ENCODE results near the gene BLOC1S1.

BLOC1S1 gene

DNA sequence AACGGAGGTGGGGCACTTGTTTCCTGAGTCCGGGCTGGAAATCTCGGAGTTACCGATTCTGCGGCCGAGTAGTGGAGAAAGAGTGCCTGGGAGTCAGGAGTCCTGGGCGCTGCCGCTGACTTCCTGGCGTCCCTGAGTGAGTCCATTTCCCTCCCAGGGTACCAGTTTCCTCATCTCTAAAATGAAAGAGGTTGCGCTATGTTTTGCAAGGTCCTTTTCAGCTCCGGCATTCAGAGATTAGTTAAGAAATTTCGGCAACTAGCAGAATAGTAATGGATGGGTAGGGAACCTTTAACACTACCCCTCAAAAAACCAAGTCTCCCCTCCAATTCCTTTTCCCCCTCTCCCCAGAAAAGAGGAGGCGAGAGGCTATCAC lies 724 bp downstream of the BLOC1S1 start:
- Histone ChIP-seq H3K27me3 (replicated peaks) (no peaks in the 10 kb centered on the region), H3K4me3 (ENCODE audit: low read depth, low read length) (peak overlapping the region; percentile 79), H3K36me3 (replicated peaks) (no peaks in the 10 kb centered on the region), H3K27ac (peak overlapping the region; percentile 78)
- in situ Hi-C loops (cut with HindIII; ENCODE audit: low pct_ligation_motif_present, low sequenced_read_pairs) = no loop called here
- no peak for DNase-seq
- TF ChIP-seq, protein P1, sequence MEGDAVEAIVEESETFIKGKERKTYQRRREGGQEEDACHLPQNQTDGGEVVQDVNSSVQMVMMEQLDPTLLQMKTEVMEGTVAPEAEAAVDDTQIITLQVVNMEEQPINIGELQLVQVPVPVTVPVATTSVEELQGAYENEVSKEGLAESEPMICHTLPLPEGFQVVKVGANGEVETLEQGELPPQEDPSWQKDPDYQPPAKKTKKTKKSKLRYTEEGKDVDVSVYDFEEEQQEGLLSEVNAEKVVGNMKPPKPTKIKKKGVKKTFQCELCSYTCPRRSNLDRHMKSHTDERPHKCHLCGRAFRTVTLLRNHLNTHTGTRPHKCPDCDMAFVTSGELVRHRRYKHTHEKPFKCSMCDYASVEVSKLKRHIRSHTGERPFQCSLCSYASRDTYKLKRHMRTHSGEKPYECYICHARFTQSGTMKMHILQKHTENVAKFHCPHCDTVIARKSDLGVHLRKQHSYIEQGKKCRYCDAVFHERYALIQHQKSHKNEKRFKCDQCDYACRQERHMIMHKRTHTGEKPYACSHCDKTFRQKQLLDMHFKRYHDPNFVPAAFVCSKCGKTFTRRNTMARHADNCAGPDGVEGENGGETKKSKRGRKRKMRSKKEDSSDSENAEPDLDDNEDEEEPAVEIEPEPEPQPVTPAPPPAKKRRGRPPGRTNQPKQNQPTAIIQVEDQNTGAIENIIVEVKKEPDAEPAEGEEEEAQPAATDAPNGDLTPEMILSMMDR (IDR thresholded peaks at IDR 0.05; ENCODE audit: low read depth, low read length, missing control alignments) = no peak

DNA sequence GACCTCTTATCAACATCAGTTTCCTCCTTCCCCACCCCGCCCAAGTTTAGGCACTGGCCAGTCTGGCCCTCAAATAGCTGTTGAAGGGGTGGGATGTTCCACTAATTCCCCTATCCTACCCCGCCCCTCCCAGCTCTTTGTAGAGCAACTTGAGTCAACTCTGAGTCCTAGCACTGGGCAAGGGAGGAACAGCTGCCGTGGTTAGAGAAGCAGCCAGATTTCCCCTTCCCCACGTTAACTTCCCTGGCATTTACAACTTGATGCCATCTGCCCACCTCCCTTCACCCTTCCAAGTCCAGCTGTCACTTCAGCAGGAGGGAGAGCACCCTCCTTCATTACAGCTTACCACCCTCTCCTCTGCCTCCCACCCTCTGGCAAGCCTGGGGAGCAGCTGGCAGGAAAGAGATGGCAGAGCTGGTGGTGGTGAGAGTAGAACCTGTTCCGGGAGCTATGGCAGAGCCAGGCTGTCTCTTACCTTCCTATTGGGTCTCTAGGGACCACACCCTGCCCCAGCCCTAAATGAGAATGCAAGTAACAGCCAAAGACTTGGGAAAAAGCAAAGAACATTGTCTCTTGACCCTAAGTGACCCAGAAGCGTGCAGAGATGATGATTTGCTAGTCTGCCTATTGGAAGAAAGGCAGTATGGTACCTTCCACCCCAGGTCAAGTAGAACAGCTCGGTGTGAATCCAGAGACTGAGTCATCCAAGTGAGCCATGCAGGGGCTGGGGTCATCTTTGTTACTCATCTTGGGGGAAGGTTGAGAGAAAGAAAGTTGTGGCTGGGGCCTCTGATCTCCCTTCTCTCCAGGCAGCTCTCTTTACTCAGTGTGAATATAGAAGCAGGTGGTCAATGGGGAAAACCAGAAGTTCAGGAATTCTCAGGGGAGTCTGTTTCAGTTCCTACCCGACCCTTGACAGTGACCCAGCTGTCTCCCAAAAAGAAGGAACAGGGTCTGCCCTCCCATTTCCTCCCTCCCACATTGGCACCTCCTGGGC lies 1.5 kb downstream of the BLOC1S1 start:
- peak; percentile 74 for DNase-seq
- TF ChIP-seq, protein P1 (IDR thresholded peaks at IDR 0.05; ENCODE audit: low read depth, low read length, missing control alignments) = no peak
- H3K4me3 ChIP-seq (ENCODE audit: low read depth, low read length) = peak overlapping the region; percentile 79

DNA sequence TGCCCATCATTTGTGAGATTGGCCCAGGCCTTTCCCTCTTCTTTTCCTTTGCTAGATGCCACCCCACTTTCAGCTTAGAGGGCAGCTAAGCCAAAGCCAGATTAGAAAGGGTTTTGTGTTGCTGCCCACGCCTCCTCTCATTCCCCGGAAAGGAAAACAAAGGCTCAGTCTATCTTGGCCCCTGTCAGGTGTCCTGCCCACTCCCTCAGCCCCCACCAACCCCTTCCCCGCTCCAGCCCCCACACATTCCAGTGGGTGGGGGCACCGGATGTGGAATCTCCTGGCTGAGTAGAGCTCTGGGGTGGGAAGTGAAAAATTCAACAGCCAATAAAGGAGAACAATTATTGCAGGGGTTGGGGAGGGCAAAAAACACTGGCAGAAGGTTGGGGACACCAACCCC lies 2.2 kb downstream of the BLOC1S1 start:
- in situ Hi-C loops (cut with HindIII; ENCODE audit: low pct_ligation_motif_present, low sequenced_read_pairs) = no loop called here
- Histone ChIP-seq H3K36me3 (replicated peaks) (peaks cover 4% of the 10 kb centered on the region), H3K27ac (peak overlapping the region; percentile 62), H3K4me3 (ENCODE audit: low read depth, low read length) (peak overlapping the region; percentile 1), H3K27me3 (replicated peaks) (no peaks in the 10 kb centered on the region)
- no peak for DNase-seq
- TF ChIP-seq, protein P1 (IDR thresholded peaks at IDR 0.05; ENCODE audit: low read depth, low read length, missing control alignments) = no peak

More for the DNA sequence above, 1.5 kb downstream of the BLOC1S1 start:
- peak overlapping the region; percentile 62 for H3K27ac ChIP-seq
- H3K36me3 ChIP-seq (replicated peaks) = no peaks in the 10 kb centered on the region
- H3K27me3 ChIP-seq (replicated peaks) = no peaks in the 10 kb centered on the region
- in situ Hi-C loops (cut with HindIII; ENCODE audit: low pct_ligation_motif_present, low sequenced_read_pairs) = no loop called here

DNA sequence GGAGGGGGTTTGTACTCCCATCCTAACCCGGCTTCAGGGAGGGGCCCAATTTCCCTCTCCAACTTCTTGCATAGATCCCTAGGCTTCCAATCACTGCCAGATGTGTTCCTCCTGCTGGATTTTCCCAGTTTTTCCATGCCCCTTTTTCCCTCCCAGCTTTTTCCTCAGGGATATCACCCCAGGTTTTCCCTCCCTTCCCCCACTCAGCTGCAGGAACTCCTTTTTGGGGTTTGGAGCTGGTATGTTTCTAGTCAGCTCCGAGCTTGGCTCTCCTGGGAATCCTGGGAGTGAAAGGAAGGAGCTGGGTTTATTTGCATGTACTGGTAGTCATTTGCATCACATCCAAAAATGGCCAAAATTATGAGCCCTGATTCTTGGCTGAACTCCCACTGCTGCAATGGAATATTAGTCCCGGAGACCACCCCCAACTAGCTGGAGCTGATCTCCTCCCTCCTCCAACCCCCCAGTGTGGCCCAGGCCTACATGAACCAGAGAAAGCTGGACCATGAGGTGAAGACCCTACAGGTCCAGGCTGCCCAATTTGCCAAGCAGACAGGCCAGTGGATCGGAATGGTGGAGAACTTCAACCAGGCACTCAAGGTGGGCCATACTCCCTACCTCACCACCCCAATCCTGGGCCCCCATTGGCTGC lies 2.9 kb downstream of the BLOC1S1 start:
- TF ChIP-seq, protein P1 (IDR thresholded peaks at IDR 0.05; ENCODE audit: low read depth, low read length, missing control alignments) = no peak

DNA sequence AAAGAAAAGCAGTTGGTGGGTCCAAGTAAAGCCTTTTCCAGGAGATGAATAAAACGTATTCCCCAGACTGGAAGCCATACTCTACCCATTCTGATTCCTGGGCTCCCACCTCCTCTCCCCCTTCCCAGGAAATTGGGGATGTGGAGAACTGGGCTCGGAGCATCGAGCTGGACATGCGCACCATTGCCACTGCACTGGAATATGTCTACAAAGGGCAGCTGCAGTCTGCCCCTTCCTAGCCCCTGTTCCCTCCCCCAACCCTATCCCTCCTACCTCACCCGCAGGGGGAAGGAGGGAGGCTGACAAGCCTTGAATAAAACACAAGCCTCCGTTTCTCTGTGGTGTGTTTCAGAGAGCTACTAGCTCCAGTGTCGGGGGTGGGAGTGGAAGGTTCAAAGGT lies 3.5 kb downstream of the BLOC1S1 start:
- Histone ChIP-seq H3K36me3 (replicated peaks) (peaks cover 17% of the 10 kb centered on the region), H3K27ac (no peak overlapping the region), H3K4me3 (ENCODE audit: low read depth, low read length) (no peak overlapping the region), H3K27me3 (replicated peaks) (no peaks in the 10 kb centered on the region)
- TF ChIP-seq, protein P1 (IDR thresholded peaks at IDR 0.05; ENCODE audit: low read depth, low read length, missing control alignments) = no peak
- DNase-seq = no peak
- in situ Hi-C loops (cut with HindIII; ENCODE audit: low pct_ligation_motif_present, low sequenced_read_pairs) = no loop called here

More for the DNA sequence above, 2.9 kb downstream of the BLOC1S1 start:
- in situ Hi-C loops (cut with HindIII; ENCODE audit: low pct_ligation_motif_present, low sequenced_read_pairs) = no loop called here
- Histone ChIP-seq H3K27me3 (replicated peaks) (no peaks in the 10 kb centered on the region), H3K4me3 (ENCODE audit: low read depth, low read length) (no peak overlapping the region), H3K36me3 (replicated peaks) (peaks cover 11% of the 10 kb centered on the region), H3K27ac (peak overlapping the region; percentile 62)
- DNase-seq = no peak

Measured in brain microvascular endothelial cell (primary cell).